ENCODE results near the gene SLC30A3. TPM values are rescaled to one million over a fixed set of nuclear protein-coding genes. Genes with fewer than 3 reads are reported as not detected.

Gene SLC30A3
- total RNA-seq, 1 donor from 2014 or later = 0.16 TPM

GRCh38 chr2:27209621-27210401 is 53.0 kb downstream of the SLC30A3 start:
- no peak overlapping the region for H3K27ac Mint-ChIP-seq (ENCODE audit: unreplicated experiment)

GRCh38 chr2:27208486-27209050 is 54.3 kb downstream of the SLC30A3 start:
- Histone ChIP-seq H3K79me2 (ENCODE audit: insufficient read depth, low read length) (peaks cover 10% of the 10 kb centered on the region), H3K4me3 (ENCODE audit: insufficient read depth, low read depth, low read length) (no peak overlapping the region), H3K4me1 (ENCODE audit: insufficient read depth, low read length) (peaks cover 12% of the 10 kb centered on the region), H3K27me3 (ENCODE audit: insufficient read depth, low read length) (no peaks in the 10 kb centered on the region), H3K27ac (ENCODE audit: low read depth, low read length) (no peak overlapping the region), H3K4me2 (ENCODE audit: low read length) (no peak overlapping the region), H4K20me1 (ENCODE audit: insufficient read depth, low read length) (peaks cover 10% of the 10 kb centered on the region), H3K9me3 (ENCODE audit: insufficient read depth, low read depth, low read length) (no peaks in the 10 kb centered on the region), H3K36me3 (ENCODE audit: insufficient read depth, low read length) (peaks cover 26% of the 10 kb centered on the region), H3K9ac (ENCODE audit: low read length) (no peak overlapping the region), H2AFZ (ENCODE audit: low read depth, low read length) (no peak overlapping the region)
- no peak for FAIRE-seq
- DNase-seq (ENCODE audit: low read depth) = no peak
- H3K9me3 Mint-ChIP-seq (ENCODE audit: unreplicated experiment) = no peaks in the 10 kb centered on the region
- peaks cover 14% of the 10 kb centered on the region for H3K4me1 Mint-ChIP-seq (ENCODE audit: low read depth, unreplicated experiment)
- no peak for TF ChIP-seq EZH2 (IDR thresholded peaks at IDR 0.05; ENCODE audit: insufficient read depth, low read length)
- TF ChIP-seq CTCF (IDR thresholded peaks at IDR 0.05; ENCODE audit: insufficient read depth, low read depth, low read length) = no peak
- H3K27ac Mint-ChIP-seq (ENCODE audit: unreplicated experiment) = no peak overlapping the region
- H3K36me3 Mint-ChIP-seq (ENCODE audit: low read depth, unreplicated experiment) = peaks cover 29% of the 10 kb centered on the region
- H3K27me3 Mint-ChIP-seq (ENCODE audit: low read depth, unreplicated experiment) = no peaks in the 10 kb centered on the region
- no peak overlapping the region for H3K4me3 Mint-ChIP-seq (ENCODE audit: unreplicated experiment)

More at GRCh38 chr2:27209621-27210401, 53.0 kb downstream of the SLC30A3 start:
- Histone ChIP-seq H3K4me1 (ENCODE audit: insufficient read depth, low read length) (peaks cover 12% of the 10 kb centered on the region), H3K4me3 (ENCODE audit: insufficient read depth, low read depth, low read length) (no peak overlapping the region), H3K79me2 (ENCODE audit: insufficient read depth, low read length) (peaks cover 17% of the 10 kb centered on the region), H3K27ac (ENCODE audit: low read depth, low read length) (no peak overlapping the region), H3K36me3 (ENCODE audit: insufficient read depth, low read length) (peaks cover 22% of the 10 kb centered on the region), H3K27me3 (ENCODE audit: insufficient read depth, low read length) (no peaks in the 10 kb centered on the region), H4K20me1 (ENCODE audit: insufficient read depth, low read length) (peaks cover 10% of the 10 kb centered on the region), H2AFZ (ENCODE audit: low read depth, low read length) (no peak overlapping the region), H3K9me3 (ENCODE audit: insufficient read depth, low read depth, low read length) (no peaks in the 10 kb centered on the region), H3K9ac (ENCODE audit: low read length) (no peak overlapping the region), H3K4me2 (ENCODE audit: low read length) (no peak overlapping the region)
- DNase-seq (ENCODE audit: low read depth) (no peak), FAIRE-seq (no peak)
- no peaks in the 10 kb centered on the region for H3K9me3 Mint-ChIP-seq (ENCODE audit: unreplicated experiment)
- no peak for TF ChIP-seq CTCF (IDR thresholded peaks at IDR 0.05; ENCODE audit: insufficient read depth, low read depth, low read length)
- TF ChIP-seq EZH2 (IDR thresholded peaks at IDR 0.05; ENCODE audit: insufficient read depth, low read length) = no peak
- peaks cover 20% of the 10 kb centered on the region for H3K4me1 Mint-ChIP-seq (ENCODE audit: low read depth, unreplicated experiment)
- H3K4me3 Mint-ChIP-seq (ENCODE audit: unreplicated experiment) = peak overlapping the region; percentile 80
- H3K36me3 Mint-ChIP-seq (ENCODE audit: low read depth, unreplicated experiment) = peaks cover 26% of the 10 kb centered on the region
- H3K27me3 Mint-ChIP-seq (ENCODE audit: low read depth, unreplicated experiment) = no peaks in the 10 kb centered on the region

- Histone ChIP-seq H3K79me2 (ENCODE audit: insufficient read depth, low read length) (peaks cover 5% of the 10 kb centered on the region), H3K4me3 (ENCODE audit: insufficient read depth, low read depth, low read length) (no peak overlapping the region), H3K9me3 (ENCODE audit: insufficient read depth, low read depth, low read length) (no peaks in the 10 kb centered on the region), H4K20me1 (ENCODE audit: insufficient read depth, low read length) (peaks cover 10% of the 10 kb centered on the region), H3K4me2 (ENCODE audit: low read length) (no peak overlapping the region), H3K36me3 (ENCODE audit: insufficient read depth, low read length) (peaks cover 32% of the 10 kb centered on the region), H2AFZ (ENCODE audit: low read depth, low read length) (no peak overlapping the region), H3K27me3 (ENCODE audit: insufficient read depth, low read length) (no peaks in the 10 kb centered on the region), H3K27ac (ENCODE audit: low read depth, low read length) (no peak overlapping the region), H3K9ac (ENCODE audit: low read length) (no peak overlapping the region), H3K4me1 (ENCODE audit: insufficient read depth, low read length) (peaks cover 10% of the 10 kb centered on the region)
- Mint-ChIP-seq H3K27ac (ENCODE audit: unreplicated experiment) (no peak overlapping the region), H3K36me3 (ENCODE audit: low read depth, unreplicated experiment) (peaks cover 41% of the 10 kb centered on the region), H3K4me3 (ENCODE audit: unreplicated experiment) (no peak overlapping the region), H3K4me1 (ENCODE audit: low read depth, unreplicated experiment) (peaks cover 10% of the 10 kb centered on the region), H3K27me3 (ENCODE audit: low read depth, unreplicated experiment) (no peaks in the 10 kb centered on the region), H3K9me3 (ENCODE audit: unreplicated experiment) (no peaks in the 10 kb centered on the region)
- no peak for FAIRE-seq
- TF ChIP-seq EZH2 (IDR thresholded peaks at IDR 0.05; ENCODE audit: insufficient read depth, low read length) = no peak
- no peak for TF ChIP-seq CTCF (IDR thresholded peaks at IDR 0.05; ENCODE audit: insufficient read depth, low read depth, low read length)
- DNase-seq (ENCODE audit: low read depth) = no peak
These were observed 56.5 kb downstream of the SLC30A3 start for GRCh38 chr2:27206346-27206745.
